HG03095 (cell line): Measurements from ENCODE around the gene CDR2L.
"Not testable (repeated sequence)": the region's sequence is repeated elsewhere in the genome, so short reads cannot be mapped to it uniquely, and the experiment has no call there.

ENCODE experiments used
- ATAC-seq: cut with Tn5 transposase; IDR thresholded peaks from one replicate; pipeline ENCODE4 v1.9.1; 2021; ENCODE audit warnings: moderate library complexity; ENCODE audit not compliant: unreplicated experiment

The CDR2L gene

GRCh38 chr17:75036643-75037268 is 49.3 kb downstream of the CDR2L start:
- no peak for ATAC-seq

GRCh38 chr17:75039238-75039637 is 51.8 kb downstream of the CDR2L start:
- no peak for ATAC-seq

- no peak for ATAC-seq
Measured at GRCh38 chr17:75041656-75042280, 54.3 kb downstream of the CDR2L start.

- ATAC-seq, result not testable (repeated sequence)
Measured at GRCh38 chr17:75043789-75044188, 56.4 kb downstream of the CDR2L start.

GRCh38 chr17:75044716-75045115 is 57.3 kb downstream of the CDR2L start:
- no peak for ATAC-seq

GRCh38 chr17:75045946-75046406 is 58.5 kb downstream of the CDR2L start:
- not testable (repeated sequence) for ATAC-seq

- ATAC-seq, result peak; percentile 97
Measured at GRCh38 chr17:75046407-75047289, 59.2 kb downstream of the CDR2L start, which contains the start of the genes ATP5PD and KCTD2. Gene ATP5PD (minus strand): TSS chr17:75046969. CDS start chr17:75042650, 4,319 bp downstream. Gene KCTD2 (plus strand): TSS chr17:75047225. CDS start chr17:75047251, 26 bp downstream.

- peak; percentile 10 for ATAC-seq
Measured at GRCh38 chr17:75047398-75048098, 60.1 kb downstream of the CDR2L start.

GRCh38 chr17:75048249-75048878 is 60.9 kb downstream of the CDR2L start:
- no peak for ATAC-seq

GRCh38 chr17:75049057-75049456 is 61.6 kb downstream of the CDR2L start:
- no peak for ATAC-seq

GRCh38 chr17:75049706-75050105 is 62.3 kb downstream of the CDR2L start:
- no peak for ATAC-seq

- ATAC-seq, result no peak
Measured at GRCh38 chr17:75051941-75052340, 64.5 kb downstream of the CDR2L start.
